ENCODE measurements around the gene SLC4A5.

SLC4A5 gene

DNA sequence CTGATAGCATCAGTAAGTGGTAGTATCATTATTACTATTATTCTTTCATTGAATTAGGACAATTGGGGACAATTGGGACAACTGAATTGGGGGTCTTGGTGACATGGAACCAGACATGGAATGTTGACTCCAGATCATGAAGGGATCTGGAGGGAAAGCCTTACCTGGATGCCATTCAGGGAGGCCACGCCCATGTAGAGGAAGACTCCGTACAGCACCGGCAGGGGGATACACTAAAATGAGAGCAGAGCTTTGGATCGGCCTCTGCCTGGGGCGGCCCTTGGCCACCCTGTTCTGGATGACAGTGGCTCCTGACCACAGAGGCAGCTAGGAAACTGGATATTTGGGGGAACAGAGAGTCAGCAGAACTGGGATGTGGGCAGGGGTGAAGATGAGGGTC lies 115.6 kb downstream of the SLC4A5 start:
- no peak overlapping the region for H4K91ac ChIP-seq (ENCODE audit: low read depth, low read length)
- no peak overlapping the region for H3K23ac ChIP-seq (ENCODE audit: low read length)
- H3K9me3 ChIP-seq (ENCODE audit: insufficient read depth, low read depth, low read length): peaks cover 5% of the 10 kb centered on the region
- H3K79me1 ChIP-seq (ENCODE audit: low read length): no peaks in the 10 kb centered on the region
- peaks cover 9 to 19% of the 10 kb centered on the region in 2 experiments for H3K4me1 ChIP-seq (ENCODE audit: control insufficient read depth in 1 of 2, insufficient read depth in 2 of 2, low read length in 2 of 2)
- peak overlapping the region; percentile 37 for H3K4me3 ChIP-seq (ENCODE audit: low read depth, low read length)
- no peak overlapping the region for H3K18ac ChIP-seq (ENCODE audit: low read length)
- H3K4ac ChIP-seq (ENCODE audit: low read depth, low read length): no peak overlapping the region
- peak in 1 of 2 donors; percentile 35 for DNase-seq
- H3K79me2 ChIP-seq (ENCODE audit: control insufficient read depth, insufficient read depth, low read length, poor library complexity): no peaks in the 10 kb centered on the region
- H4K8ac ChIP-seq (ENCODE audit: low read depth, low read length): no peak overlapping the region
- no peak overlapping the region for H3K14ac ChIP-seq (ENCODE audit: low read length)
- H3K36me3 ChIP-seq (ENCODE audit: control insufficient read depth in 1 of 2, insufficient read depth in 2 of 2, low read length in 2 of 2): no peaks in the 10 kb centered on the region
- no peak overlapping the region for H3K9ac ChIP-seq (ENCODE audit: low read length)
- H2AK5ac ChIP-seq (ENCODE audit: low read length): no peak overlapping the region
- H2BK120ac ChIP-seq (ENCODE audit: insufficient read depth, low read length, poor library complexity): no peak overlapping the region
- no peak overlapping the region for H2AFZ ChIP-seq (ENCODE audit: insufficient read depth, low read length, poor library complexity)
- no peak overlapping the region for H2BK5ac ChIP-seq (ENCODE audit: low read depth, low read length, poor library complexity)
- no peaks in the 10 kb centered on the region for H3K27me3 ChIP-seq (ENCODE audit: insufficient read depth, low read length)
- no peak overlapping the region for H3K27ac ChIP-seq (ENCODE audit: low read depth, low read length)
- H3K4me2 ChIP-seq (ENCODE audit: low read length): no peak overlapping the region
- no peak overlapping the region for H2BK12ac ChIP-seq (ENCODE audit: low read length)
- WGBS (ENCODE audit: extremely low coverage, insufficient coverage, insufficient read length): no CpG with 5 or more reads among the region's 5 CpGs
- no peak overlapping the region for H4K12ac ChIP-seq (ENCODE audit: low read depth, low read length)

DNA sequence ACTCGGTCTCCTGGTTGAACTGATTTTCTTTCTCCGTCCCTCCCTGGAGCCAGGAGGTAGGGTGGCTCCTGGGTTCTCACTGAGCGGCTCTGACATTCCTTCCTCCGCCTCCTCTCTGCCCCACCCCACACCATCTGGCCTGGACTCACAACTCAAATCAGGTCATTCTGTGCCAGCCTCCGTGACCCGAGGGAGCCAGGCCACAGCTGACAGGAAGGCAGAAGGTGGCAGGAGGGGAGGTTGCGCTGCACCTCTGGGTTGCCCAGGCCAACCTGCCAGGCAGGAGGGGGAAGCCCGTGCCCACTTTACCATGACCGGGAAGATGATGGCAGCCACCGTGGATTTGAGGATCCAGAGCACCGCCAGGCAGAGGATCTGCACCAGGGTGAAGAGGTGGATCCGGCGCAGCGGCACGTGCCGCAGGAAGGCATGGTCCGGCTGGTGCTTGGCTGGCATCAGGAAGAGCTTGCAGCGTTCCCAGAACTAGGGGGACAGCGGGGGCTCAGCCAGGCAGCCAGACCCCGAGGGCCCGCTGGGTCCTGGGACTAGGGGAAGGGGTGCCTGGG lies 116.5 kb downstream of the SLC4A5 start:
- Histone ChIP-seq H3K9ac (ENCODE audit: low read length) (no peak overlapping the region), H3K79me2 (ENCODE audit: control insufficient read depth, insufficient read depth, low read length, poor library complexity) (no peaks in the 10 kb centered on the region), H4K8ac (ENCODE audit: low read depth, low read length) (no peak overlapping the region), H4K91ac (ENCODE audit: low read depth, low read length) (no peak overlapping the region), H3K4ac (ENCODE audit: low read depth, low read length) (no peak overlapping the region), H2BK12ac (ENCODE audit: low read length) (peak overlapping the region; percentile 11), H4K12ac (ENCODE audit: low read depth, low read length) (no peak overlapping the region), H2AFZ (ENCODE audit: insufficient read depth, low read length, poor library complexity) (no peak overlapping the region), H3K14ac (ENCODE audit: low read length) (no peak overlapping the region), H3K79me1 (ENCODE audit: low read length) (no peaks in the 10 kb centered on the region), H3K36me3 (ENCODE audit: control insufficient read depth in 1 of 2, insufficient read depth in 2 of 2, low read length in 2 of 2) (no peaks in the 10 kb centered on the region), H3K27me3 (ENCODE audit: insufficient read depth, low read length) (no peaks in the 10 kb centered on the region), H3K9me3 (ENCODE audit: insufficient read depth, low read depth, low read length) (peaks cover 5% of the 10 kb centered on the region), H3K27ac (ENCODE audit: low read depth, low read length) (no peak overlapping the region), H2BK120ac (ENCODE audit: insufficient read depth, low read length, poor library complexity) (no peak overlapping the region), H3K4me1 (ENCODE audit: control insufficient read depth in 1 of 2, insufficient read depth in 2 of 2, low read length in 2 of 2) (peaks cover 9 to 19% of the 10 kb centered on the region in 2 experiments), H3K4me3 (ENCODE audit: low read depth, low read length) (no peak overlapping the region), H2AK5ac (ENCODE audit: low read length) (no peak overlapping the region), H3K23ac (ENCODE audit: low read length) (no peak overlapping the region), H3K4me2 (ENCODE audit: low read length) (peak overlapping the region; percentile 2), H2BK5ac (ENCODE audit: low read depth, low read length, poor library complexity) (no peak overlapping the region), H3K18ac (ENCODE audit: low read length) (no peak overlapping the region)
- DNase-seq: no peak
- no CpG with 5 or more reads among the region's 21 CpGs for WGBS (ENCODE audit: extremely low coverage, insufficient coverage, insufficient read length)

DNA sequence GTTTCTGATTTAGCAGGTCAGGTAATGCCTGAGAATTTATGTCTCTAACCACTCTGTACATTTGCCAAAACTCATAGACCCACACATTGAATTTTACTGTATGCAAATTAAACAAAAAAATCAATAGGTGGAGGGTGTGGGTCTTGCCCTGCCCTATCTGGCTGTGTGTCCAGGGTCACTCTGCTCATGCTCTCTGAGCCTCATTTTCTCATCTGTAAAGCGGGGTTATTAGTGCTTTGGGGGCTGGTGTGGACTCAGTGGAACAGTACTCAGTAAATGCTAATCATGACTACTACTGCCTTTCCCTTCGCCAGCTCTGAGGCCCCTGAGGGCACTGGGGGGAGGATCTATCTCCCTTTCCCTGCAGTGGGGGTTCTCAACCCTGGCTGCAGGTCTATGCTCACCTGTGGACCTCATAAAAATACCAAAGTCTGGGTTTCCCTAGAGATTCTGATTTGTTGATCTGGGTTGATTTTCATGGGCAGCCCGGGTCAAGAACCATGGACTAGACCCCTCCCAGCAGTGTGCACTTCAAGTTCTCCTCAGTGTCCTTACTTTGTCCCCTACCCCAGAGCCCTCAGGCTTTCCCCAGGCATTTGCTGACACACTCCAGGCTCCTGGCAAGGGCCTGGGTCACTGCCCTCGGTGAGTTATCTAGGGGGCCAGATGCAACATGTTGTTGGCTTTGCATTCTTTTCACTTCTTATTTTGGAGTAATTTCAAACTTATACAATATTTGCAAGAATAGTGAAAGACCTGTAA lies 117.3 kb downstream of the SLC4A5 start:
- no peak overlapping the region for H3K4me2 ChIP-seq (ENCODE audit: low read length)

DNA sequence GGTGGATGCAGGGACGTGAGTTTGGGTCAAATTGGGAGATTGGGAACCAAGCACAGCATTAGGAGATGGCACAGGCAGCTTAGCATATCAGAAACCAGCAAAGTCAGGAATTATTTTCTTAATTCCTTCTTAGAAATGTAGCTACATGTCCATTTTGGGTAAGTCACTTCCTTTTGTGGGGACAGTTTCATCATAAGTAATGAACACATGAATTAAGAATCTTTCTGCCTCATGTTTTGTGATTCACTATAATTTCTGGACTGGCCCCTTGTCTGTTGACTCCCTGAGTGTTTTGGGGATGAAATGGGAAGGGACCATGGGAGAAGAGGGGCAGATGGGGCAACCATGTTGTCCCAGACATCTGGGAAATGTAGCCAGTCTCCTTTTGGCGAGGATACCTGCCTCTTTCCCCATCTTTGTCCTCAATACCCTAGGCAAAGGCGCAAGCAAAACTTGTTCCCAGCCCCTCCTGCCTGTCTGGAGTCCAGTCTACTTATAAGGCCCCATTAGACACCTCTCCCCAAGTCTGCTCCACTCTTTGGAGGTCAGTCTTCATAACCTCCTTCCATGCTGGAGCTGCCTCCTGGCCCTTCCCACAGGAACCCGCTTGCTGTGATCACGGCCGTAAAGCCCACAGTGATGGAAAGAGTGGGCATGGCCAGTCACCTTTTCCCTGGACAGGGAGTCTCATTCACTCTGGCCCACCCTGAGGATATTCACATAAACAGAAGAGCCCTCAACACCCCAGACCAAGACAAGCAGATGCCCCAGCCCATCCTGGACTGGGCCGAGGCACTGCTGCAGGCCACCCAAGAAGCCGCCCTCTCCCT lies 119.1 kb downstream of the SLC4A5 start:
- H3K14ac ChIP-seq (ENCODE audit: low read length): no peak overlapping the region
- no peaks in the 10 kb centered on the region for H3K79me2 ChIP-seq (ENCODE audit: control insufficient read depth, insufficient read depth, low read length, poor library complexity)
- no peak for DNase-seq
- WGBS (ENCODE audit: extremely low coverage, insufficient coverage, insufficient read length): no CpG with 5 or more reads among the region's 8 CpGs
- H2BK120ac ChIP-seq (ENCODE audit: insufficient read depth, low read length, poor library complexity): no peak overlapping the region
- peaks cover 9 to 19% of the 10 kb centered on the region in 2 experiments for H3K4me1 ChIP-seq (ENCODE audit: control insufficient read depth in 1 of 2, insufficient read depth in 2 of 2, low read length in 2 of 2)
- H3K23ac ChIP-seq (ENCODE audit: low read length): no peak overlapping the region
- H2BK5ac ChIP-seq (ENCODE audit: low read depth, low read length, poor library complexity): no peak overlapping the region
- H3K27ac ChIP-seq (ENCODE audit: low read depth, low read length): no peak overlapping the region
- no peak overlapping the region for H4K8ac ChIP-seq (ENCODE audit: low read depth, low read length)
- no peak overlapping the region for H3K4ac ChIP-seq (ENCODE audit: low read depth, low read length)
- no peak overlapping the region for H2AFZ ChIP-seq (ENCODE audit: insufficient read depth, low read length, poor library complexity)
- no peak overlapping the region for H4K12ac ChIP-seq (ENCODE audit: low read depth, low read length)
- H3K9ac ChIP-seq (ENCODE audit: low read length): no peak overlapping the region
- no peak overlapping the region for H3K18ac ChIP-seq (ENCODE audit: low read length)
- H3K9me3 ChIP-seq (ENCODE audit: insufficient read depth, low read depth, low read length): peaks cover 4% of the 10 kb centered on the region
- no peaks in the 10 kb centered on the region for H3K79me1 ChIP-seq (ENCODE audit: low read length)
- no peaks in the 10 kb centered on the region for H3K27me3 ChIP-seq (ENCODE audit: insufficient read depth, low read length)
- no peak overlapping the region for H2AK5ac ChIP-seq (ENCODE audit: low read length)
- H3K4me2 ChIP-seq (ENCODE audit: low read length): no peak overlapping the region
- H4K91ac ChIP-seq (ENCODE audit: low read depth, low read length): no peak overlapping the region
- no peak overlapping the region for H2BK12ac ChIP-seq (ENCODE audit: low read length)
- H3K4me3 ChIP-seq (ENCODE audit: low read depth, low read length): no peak overlapping the region
- H3K36me3 ChIP-seq (ENCODE audit: control insufficient read depth in 1 of 2, insufficient read depth in 2 of 2, low read length in 2 of 2): no peaks in the 10 kb centered on the region

More for the DNA sequence above, 117.3 kb downstream of the SLC4A5 start:
- H2AFZ ChIP-seq (ENCODE audit: insufficient read depth, low read length, poor library complexity): no peak overlapping the region
- H3K14ac ChIP-seq (ENCODE audit: low read length): no peak overlapping the region
- H3K4ac ChIP-seq (ENCODE audit: low read depth, low read length): no peak overlapping the region
- H2AK5ac ChIP-seq (ENCODE audit: low read length): no peak overlapping the region
- no peak overlapping the region for H4K12ac ChIP-seq (ENCODE audit: low read depth, low read length)
- H3K27ac ChIP-seq (ENCODE audit: low read depth, low read length): no peak overlapping the region
- no peak overlapping the region for H2BK5ac ChIP-seq (ENCODE audit: low read depth, low read length, poor library complexity)
- H3K9me3 ChIP-seq (ENCODE audit: insufficient read depth, low read depth, low read length): peaks cover 4% of the 10 kb centered on the region
- no peak overlapping the region for H3K18ac ChIP-seq (ENCODE audit: low read length)
- WGBS (ENCODE audit: extremely low coverage, insufficient coverage, insufficient read length): no CpG with 5 or more reads among the region's 4 CpGs
- H3K27me3 ChIP-seq (ENCODE audit: insufficient read depth, low read length): no peaks in the 10 kb centered on the region
- no peak overlapping the region for H3K23ac ChIP-seq (ENCODE audit: low read length)
- no peak overlapping the region for H3K9ac ChIP-seq (ENCODE audit: low read length)
- no peak overlapping the region for H2BK120ac ChIP-seq (ENCODE audit: insufficient read depth, low read length, poor library complexity)
- H3K4me3 ChIP-seq (ENCODE audit: low read depth, low read length): no peak overlapping the region
- no peak overlapping the region for H2BK12ac ChIP-seq (ENCODE audit: low read length)
- H3K36me3 ChIP-seq (ENCODE audit: control insufficient read depth in 1 of 2, insufficient read depth in 2 of 2, low read length in 2 of 2): no peaks in the 10 kb centered on the region
- no peaks in the 10 kb centered on the region for H3K79me1 ChIP-seq (ENCODE audit: low read length)
- H4K8ac ChIP-seq (ENCODE audit: low read depth, low read length): no peak overlapping the region
- no peaks in the 10 kb centered on the region for H3K79me2 ChIP-seq (ENCODE audit: control insufficient read depth, insufficient read depth, low read length, poor library complexity)
- DNase-seq: no peak
- H4K91ac ChIP-seq (ENCODE audit: low read depth, low read length): no peak overlapping the region
- H3K4me1 ChIP-seq (ENCODE audit: control insufficient read depth in 1 of 2, insufficient read depth in 2 of 2, low read length in 2 of 2): peaks cover 9 to 19% of the 10 kb centered on the region in 2 experiments

All from trophoblast cell (in vitro differentiated cells and primary cell).